ENCODE data around the gene UGDH.
"Not testable (repeated sequence)": the region's sequence is repeated elsewhere in the genome, so short reads cannot be mapped to it uniquely, and the experiment has no call there.

UGDH gene

GRCh38 chr4:39555472-39555871 is 28.2 kb upstream of the UGDH start:
- no peak for DNase-seq (ENCODE audit: low read depth)
- no peak for TF ChIP-seq POLR2A (IDR thresholded peaks at IDR 0.05; ENCODE audit: extremely low read depth, insufficient read length)
- TF ChIP-seq MAX (IDR thresholded peaks at IDR 0.05; ENCODE audit: low read depth, low read length), result no peak
- TF ChIP-seq CTCF (IDR thresholded peaks at IDR 0.05; ENCODE audit: low read depth, low read length), result no peak
- TF ChIP-seq MYC (IDR thresholded peaks at IDR 0.05; ENCODE audit: low read depth, low read length), result no peak
- no peak overlapping the region for H3K4me3 ChIP-seq (ENCODE audit: low read depth, low read length)

GRCh38 chr4:39548425-39549067 is 21.3 kb upstream of the UGDH start:
- DNase-seq (ENCODE audit: low read depth), result no peak
- no peak for TF ChIP-seq MAX (IDR thresholded peaks at IDR 0.05; ENCODE audit: low read depth, low read length)
- no peak for TF ChIP-seq MYC (IDR thresholded peaks at IDR 0.05; ENCODE audit: low read depth, low read length)
- no peak for TF ChIP-seq CTCF (IDR thresholded peaks at IDR 0.05; ENCODE audit: low read depth, low read length)
- TF ChIP-seq POLR2A (IDR thresholded peaks at IDR 0.05; ENCODE audit: extremely low read depth, insufficient read length), result no peak
- H3K4me3 ChIP-seq (ENCODE audit: low read depth, low read length), result no peak overlapping the region

GRCh38 chr4:39544580-39545315 is 17.5 kb upstream of the UGDH start:
- DNase-seq (ENCODE audit: low read depth), result no peak
- TF ChIP-seq MYC (IDR thresholded peaks at IDR 0.05; ENCODE audit: low read depth, low read length) (no peak), POLR2A (IDR thresholded peaks at IDR 0.05; ENCODE audit: extremely low read depth, insufficient read length) (no peak)

GRCh38 chr4:39544080-39544479 is 16.8 kb upstream of the UGDH start:
- not testable (repeated sequence) for H3K4me3 ChIP-seq (ENCODE audit: low read depth, low read length); DNase-seq (ENCODE audit: low read depth)

More at GRCh38 chr4:39544580-39545315, 17.5 kb upstream of the UGDH start:
- no peak overlapping the region for H3K4me3 ChIP-seq (ENCODE audit: low read depth, low read length)

- no peak overlapping the region for H3K4me3 ChIP-seq (ENCODE audit: low read depth, low read length)
- TF ChIP-seq CTCF (IDR thresholded peaks at IDR 0.05; ENCODE audit: low read depth, low read length) (no peak), MYC (IDR thresholded peaks at IDR 0.05; ENCODE audit: low read depth, low read length) (no peak), POLR2A (IDR thresholded peaks at IDR 0.05; ENCODE audit: extremely low read depth, insufficient read length) (no peak), MAX (IDR thresholded peaks at IDR 0.05; ENCODE audit: low read depth, low read length) (no peak)
- DNase-seq (ENCODE audit: low read depth), result no peak
These were observed 15.8 kb upstream of the UGDH start for GRCh38 chr4:39543034-39543433.

GRCh38 chr4:39542611-39543012 is 15.4 kb upstream of the UGDH start:
- no peak for TF ChIP-seq MAX (IDR thresholded peaks at IDR 0.05; ENCODE audit: low read depth, low read length)
- no peak for TF ChIP-seq CTCF (IDR thresholded peaks at IDR 0.05; ENCODE audit: low read depth, low read length)
- no peak for TF ChIP-seq MYC (IDR thresholded peaks at IDR 0.05; ENCODE audit: low read depth, low read length)
- no peak for TF ChIP-seq POLR2A (IDR thresholded peaks at IDR 0.05; ENCODE audit: extremely low read depth, insufficient read length)
- no peak for DNase-seq (ENCODE audit: low read depth)
- H3K4me3 ChIP-seq (ENCODE audit: low read depth, low read length), result no peak overlapping the region
